MG63 (cell line): ENCODE data around the gene MRPL11. TPM values are rescaled to one million over a fixed set of nuclear protein-coding genes. Genes with fewer than 3 reads are reported as not detected.
"Not testable (repeated sequence)": the region's sequence is repeated elsewhere in the genome, so short reads cannot be mapped to it uniquely, and the experiment has no call there.

Experiments used
- DNase-seq: peaks from one replicate; pipeline ENCODE4 v3.0.0-alpha.2; 2020
- H3K27me3 ChIP-seq: fragments of 250-450 bp; sonication (Bioruptor Pico); 2 replicates; pipeline ENCODE4 v1.5.1; 2020; ENCODE audit warnings: mild to moderate bottlenecking, moderate library complexity
- H3K36me3 ChIP-seq: fragments of 250-450 bp; sonication (Bioruptor Pico); 2 replicates; pipeline ENCODE4 v1.5.1; 2020; ENCODE audit warnings: mild to moderate bottlenecking, moderate library complexity
- H3K4me3 ChIP-seq: fragments of 250-450 bp; sonication (Bioruptor Pico); 2 replicates; pipeline ENCODE4 v1.5.1; 2020; ENCODE audit warnings: mild to moderate bottlenecking, moderate library complexity
- H3K9me3 ChIP-seq: fragments of 250-450 bp; sonication (Bioruptor Pico); 2 replicates; pipeline ENCODE4 v1.5.1; 2020; ENCODE audit warnings: mild to moderate bottlenecking, moderate library complexity
- total RNA-seq: library from RNA; depleted of rRNA; stranded (reverse); fragments of >200 nt; shearing (Covaris generic); gene quantifications from 2 replicates; pipeline ENCODE4 v1.2.3, GENCODE V29; 2014; ENCODE audit warnings: low replicate concordance

Gene MRPL11
- total RNA-seq, 1 experiment from 2014 or later = 92.7 TPM

DNA sequence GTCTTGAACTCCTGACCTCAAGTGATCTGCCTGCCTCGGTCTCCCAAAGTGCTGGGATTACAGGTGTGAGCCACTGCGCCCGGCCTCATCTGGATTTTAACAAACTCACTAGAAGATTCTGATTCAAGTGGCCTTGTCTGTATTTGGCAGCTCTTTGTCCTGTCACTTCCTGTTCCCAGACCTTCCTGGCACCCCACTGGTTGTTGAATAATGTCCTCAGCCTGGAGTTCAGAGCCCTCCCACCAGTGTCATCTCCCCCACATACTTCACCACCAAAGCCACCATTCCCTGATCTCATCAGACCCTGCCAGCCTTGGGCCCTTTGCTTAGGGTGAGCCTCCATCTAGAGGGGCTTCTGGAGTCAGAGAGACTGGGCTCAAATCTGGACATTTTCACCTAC, 31.4 kb upstream of the MRPL11 start:
- H3K27me3 ChIP-seq = no peaks in the 10 kb centered on the region
- H3K9me3 ChIP-seq = no peaks in the 10 kb centered on the region
- no peak for DNase-seq
- no peak overlapping the region for H3K4me3 ChIP-seq
- peaks cover 3% of the 10 kb centered on the region; the same call in 1 of the 2 replicates for H3K36me3 ChIP-seq

DNA sequence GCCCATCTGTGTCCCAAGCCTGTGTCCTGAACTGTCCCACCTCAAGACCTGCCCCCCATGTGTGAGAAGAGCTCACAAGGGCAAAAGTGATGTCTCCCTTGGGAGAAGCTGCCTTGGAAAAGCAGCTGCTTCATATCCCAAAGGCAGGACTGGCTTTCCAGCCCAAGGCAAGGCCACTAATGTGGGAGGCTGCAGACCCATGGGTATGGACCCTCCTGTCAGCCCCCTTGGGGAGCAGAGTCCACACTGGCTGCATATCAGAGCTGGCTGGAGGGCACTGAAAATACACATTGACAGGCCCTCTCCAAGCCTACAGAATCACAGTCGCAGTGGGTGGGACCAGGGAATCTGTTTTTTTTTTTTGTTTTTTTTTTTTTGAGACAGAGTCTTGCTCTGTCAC, 30.8 kb upstream of the MRPL11 start:
- DNase-seq = no peak

DNA sequence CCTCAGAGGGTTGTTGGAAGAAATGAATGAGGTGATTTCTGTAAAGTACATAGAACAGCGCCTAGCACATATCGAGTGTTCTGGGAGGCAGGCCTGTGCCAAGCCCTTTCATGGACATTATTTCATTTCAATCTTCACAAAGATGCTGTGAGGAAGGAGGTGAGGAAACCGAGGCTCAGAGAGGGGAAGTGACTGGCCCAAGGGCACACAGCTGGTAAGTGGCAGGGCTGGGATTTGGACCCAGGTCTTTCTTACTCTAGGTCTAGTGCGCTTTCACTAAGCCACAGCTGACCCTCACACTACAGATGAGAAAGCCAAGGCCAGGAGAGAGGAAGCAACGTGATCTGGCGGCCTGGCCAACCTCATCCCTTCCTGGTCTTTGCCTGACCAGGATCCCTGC, 30.0 kb upstream of the MRPL11 start:
- no peaks in the 10 kb centered on the region for H3K9me3 ChIP-seq
- no peak for DNase-seq
- H3K36me3 ChIP-seq = peaks cover 3% of the 10 kb centered on the region; the same call in 1 of the 2 replicates
- no peaks in the 10 kb centered on the region for H3K27me3 ChIP-seq
- H3K4me3 ChIP-seq = no peak overlapping the region

More for the DNA sequence above, 30.8 kb upstream of the MRPL11 start:
- Histone ChIP-seq H3K9me3 (no peaks in the 10 kb centered on the region), H3K36me3 (peaks cover 3% of the 10 kb centered on the region; the same call in 1 of the 2 replicates), H3K27me3 (no peaks in the 10 kb centered on the region), H3K4me3 (no peak overlapping the region)

DNA sequence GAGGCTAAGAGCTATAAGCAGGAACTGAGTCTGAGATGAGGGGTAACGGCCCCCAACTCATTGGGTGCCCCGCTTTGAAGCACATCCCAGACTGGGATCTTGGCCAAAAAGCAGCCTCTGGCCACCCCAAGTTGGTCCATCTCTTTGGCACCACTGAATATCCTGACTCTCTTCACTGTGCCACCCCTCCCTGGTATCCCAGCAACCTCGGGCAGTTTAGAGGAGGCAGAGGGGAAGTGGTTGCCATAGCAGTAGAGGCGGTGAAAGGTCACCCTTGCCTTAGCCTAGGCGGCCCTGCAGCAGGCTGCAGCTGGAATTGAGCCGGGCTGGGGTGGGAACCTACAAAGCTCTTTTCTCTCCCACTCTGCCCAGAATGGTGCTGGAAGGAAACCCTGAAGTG, 29.1 kb upstream of the MRPL11 start:
- H3K4me3 ChIP-seq = peak overlapping the region; percentile 55
- H3K36me3 ChIP-seq = peaks cover 3% of the 10 kb centered on the region; the same call in 1 of the 2 replicates
- peak; percentile 37 for DNase-seq
- H3K9me3 ChIP-seq = no peaks in the 10 kb centered on the region
- H3K27me3 ChIP-seq = no peaks in the 10 kb centered on the region

DNA sequence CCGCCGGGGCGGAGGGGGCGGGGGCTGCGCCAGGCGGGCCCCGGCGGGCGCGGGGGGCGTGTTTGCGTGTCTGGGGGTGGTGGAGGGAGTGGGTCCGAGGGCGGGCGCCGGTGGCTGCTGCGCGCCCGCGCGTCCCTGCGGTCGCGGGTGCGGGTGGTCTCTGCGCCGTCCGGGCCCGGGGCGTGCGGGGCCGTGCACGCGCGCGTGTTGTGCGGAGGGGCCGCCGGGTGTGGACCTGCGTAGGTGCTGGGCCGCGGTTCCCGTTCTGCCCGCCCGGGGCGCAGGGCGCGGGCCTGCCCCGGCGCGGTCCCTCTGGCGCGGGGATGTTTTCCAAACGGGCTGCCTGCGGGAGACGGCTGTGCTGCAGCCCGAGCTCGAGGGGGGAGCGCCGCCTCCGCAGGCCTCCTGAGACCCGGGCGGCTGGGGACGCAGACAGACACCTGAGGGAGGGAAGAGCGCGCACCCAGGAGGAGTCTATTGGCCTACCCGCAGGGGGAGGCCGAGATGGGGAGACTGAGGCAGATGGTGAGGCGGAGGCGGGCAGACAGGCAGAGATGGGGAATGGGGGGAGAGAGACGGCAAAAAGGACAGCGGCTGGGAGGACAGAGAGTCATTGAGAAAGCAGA, 28.5 kb upstream of the MRPL11 start:
- H3K27me3 ChIP-seq = no peaks in the 10 kb centered on the region

DNA sequence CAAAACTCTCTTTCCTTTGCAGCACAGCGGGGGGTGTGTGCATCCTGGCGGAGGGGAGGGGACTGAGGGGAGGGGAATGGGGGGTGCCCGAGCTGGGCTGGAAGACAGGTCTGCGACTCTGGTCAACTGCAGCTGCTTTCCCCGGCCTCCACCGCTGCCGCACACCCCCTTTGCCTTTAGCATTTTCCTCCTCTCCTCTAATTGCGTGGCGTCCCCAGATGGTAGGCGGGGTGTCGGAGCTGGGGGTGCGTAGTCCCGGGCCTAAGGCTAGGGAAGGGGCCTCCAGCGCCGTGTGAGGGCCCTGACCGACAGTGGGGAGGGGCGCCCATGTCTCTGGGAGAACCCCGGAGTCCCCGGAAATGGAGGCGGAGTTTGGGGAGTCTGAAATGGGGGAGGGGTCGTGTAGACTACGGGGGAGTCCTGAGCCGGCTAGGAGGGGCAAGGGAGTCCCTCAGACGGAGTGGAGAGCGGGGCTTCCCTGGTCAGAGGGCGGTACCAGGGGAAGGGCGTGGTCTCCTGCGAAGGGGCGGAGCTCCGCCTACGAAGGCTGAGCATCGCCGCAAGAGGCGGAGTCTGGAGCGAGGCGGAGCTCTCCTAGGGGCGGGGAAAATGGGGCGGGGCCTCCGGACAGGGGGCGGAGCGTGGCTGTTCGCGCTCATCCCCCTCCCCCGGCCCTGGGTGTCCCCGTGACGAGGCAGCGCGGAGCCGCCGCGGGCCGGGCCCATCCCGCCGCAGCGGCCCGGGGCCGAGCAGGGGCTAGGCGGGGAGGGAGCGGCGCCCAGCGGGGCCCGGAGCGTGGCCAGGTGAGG, 27.8 kb upstream of the MRPL11 start, which contains the start of gene PELI3:
Gene PELI3, plus strand, starts transcription at position 681 of the 809 bp plus-strand sequence. CDS start 1,224 bp downstream, outside the sequence.
- Histone ChIP-seq H3K9me3 (no peaks in the 10 kb centered on the region), H3K36me3 (no peaks in the 10 kb centered on the region), H3K4me3 (peak within 1 kb of the TSS; percentile 55), H3K27me3 (no peaks in the 10 kb centered on the region)
- peak; percentile 79 for DNase-seq

More for the DNA sequence above, 28.5 kb upstream of the MRPL11 start:
- no peaks in the 10 kb centered on the region for H3K9me3 ChIP-seq
- peak overlapping the region; percentile 55 for H3K4me3 ChIP-seq
- DNase-seq = peak; percentile 49
- no peaks in the 10 kb centered on the region; the same call in 1 of the 2 replicates for H3K36me3 ChIP-seq

DNA sequence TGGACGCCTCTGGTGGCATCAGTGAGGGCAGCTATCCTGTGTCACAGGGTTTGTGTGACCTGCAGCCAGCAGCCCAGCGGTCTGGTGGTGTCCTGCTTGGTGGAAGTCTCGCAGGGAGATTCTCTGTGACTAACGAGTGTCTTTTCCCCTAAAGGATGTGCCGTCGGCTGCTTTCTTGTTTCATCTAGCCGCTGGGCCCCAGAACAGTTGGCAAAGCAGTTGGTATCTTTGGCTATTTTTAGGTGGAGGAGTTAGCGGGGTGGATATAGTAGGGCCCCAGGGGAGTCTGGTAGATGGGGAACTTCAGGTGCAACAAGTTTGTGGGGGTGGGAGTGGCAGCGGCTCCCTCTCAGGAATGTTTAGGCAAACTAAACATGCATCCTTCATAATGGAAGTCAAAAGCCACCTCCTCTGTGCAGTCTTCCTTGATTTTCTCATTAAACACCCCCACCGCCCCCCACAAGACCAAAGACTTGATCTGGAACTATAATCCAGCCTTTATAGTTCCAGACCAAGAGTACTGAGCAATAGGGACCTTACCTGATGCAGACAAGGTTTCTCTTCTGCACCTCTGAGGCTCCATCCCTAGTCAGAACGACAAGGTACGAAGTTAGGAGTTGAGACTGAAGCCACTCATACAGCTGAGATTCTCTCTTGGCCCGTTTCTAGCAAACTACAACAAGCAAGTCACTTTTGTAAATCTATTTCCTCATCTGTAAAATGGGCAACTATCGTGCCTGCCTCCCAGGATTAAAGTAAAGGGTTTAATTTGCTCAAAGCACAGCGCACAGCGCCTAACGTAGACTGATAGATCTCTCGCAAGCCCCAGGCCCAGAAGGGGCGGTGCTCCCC, 27.0 kb upstream of the MRPL11 start:
- 0 out of 2 replicates have a peak, but pooled peaks cover 2% of the 10 kb centered on the region for H3K9me3 ChIP-seq
- no peaks in the 10 kb centered on the region for H3K27me3 ChIP-seq
- H3K4me3 ChIP-seq = no peak overlapping the region
- no peaks in the 10 kb centered on the region for H3K36me3 ChIP-seq
- no peak for DNase-seq

DNA sequence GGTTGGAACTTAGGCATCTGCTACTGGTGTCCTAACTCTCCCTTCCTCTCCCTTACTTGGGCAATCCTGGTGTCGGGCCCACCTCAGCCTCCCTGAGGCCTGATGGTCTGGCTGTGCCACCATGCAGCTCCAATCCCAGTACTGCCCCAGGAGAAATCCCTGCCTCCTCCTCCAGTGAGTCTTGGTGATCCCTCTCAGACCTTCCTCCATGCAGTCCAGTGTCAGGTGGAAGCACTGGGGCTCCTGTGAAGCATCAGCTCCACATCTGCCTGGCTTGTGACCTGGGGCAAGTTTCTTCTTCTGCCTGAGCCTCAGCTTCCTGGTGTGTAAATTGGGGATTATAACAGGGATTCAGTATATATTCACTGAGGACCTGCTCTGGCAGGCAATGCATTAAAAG, 26.3 kb upstream of the MRPL11 start:
- H3K27me3 ChIP-seq = no peaks in the 10 kb centered on the region
- DNase-seq = no peak
- H3K9me3 ChIP-seq = 0 out of 2 replicates have a peak, but pooled peaks cover 2% of the 10 kb centered on the region
- H3K4me3 ChIP-seq = no peak overlapping the region
- no peaks in the 10 kb centered on the region for H3K36me3 ChIP-seq

DNA sequence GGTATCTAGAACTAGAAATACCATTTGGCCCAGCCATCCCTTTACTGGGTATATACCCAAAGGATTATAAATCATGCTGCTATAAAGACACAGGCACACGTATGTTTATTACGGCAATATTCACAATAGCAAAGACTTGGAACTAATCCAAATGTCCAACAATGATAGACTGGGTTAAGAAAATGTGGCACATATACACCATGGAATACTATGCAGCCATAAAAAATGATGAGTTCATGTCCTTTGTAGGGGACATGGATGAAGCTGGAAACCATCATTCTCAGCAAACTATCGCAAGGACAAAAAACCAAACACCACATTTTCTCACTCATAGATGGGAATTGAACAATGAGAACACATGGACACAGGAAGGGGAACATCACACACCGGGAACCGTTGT, 25.5 kb upstream of the MRPL11 start:
- not testable (repeated sequence) for DNase-seq, H3K4me3 ChIP-seq, H3K36me3 ChIP-seq, H3K27me3 ChIP-seq, H3K9me3 ChIP-seq

DNA sequence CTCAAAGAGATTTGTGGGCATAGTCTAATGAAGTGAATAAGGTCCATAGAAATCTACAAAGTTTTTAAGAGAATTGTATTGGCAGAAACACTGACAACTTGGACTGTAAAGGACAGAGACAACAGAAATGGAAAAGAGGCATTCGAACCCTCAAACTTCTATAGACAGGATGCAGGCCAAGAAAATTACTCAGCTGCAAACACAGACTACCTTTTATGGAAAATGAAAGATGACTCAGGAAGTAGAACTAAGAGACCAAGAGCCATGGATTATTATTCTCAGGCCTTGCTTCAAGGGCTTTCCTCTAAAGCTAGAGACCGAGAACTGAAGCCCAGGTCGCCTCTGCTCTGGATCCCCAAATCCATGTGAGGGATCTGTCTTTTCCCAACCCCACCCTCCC, 24.3 kb upstream of the MRPL11 start:
- Histone ChIP-seq H3K27me3 (no peaks in the 10 kb centered on the region), H3K9me3 (0 out of 2 replicates have a peak, but pooled peaks cover 2% of the 10 kb centered on the region), H3K36me3 (no peaks in the 10 kb centered on the region), H3K4me3 (no peak overlapping the region)
- DNase-seq = no peak

DNA sequence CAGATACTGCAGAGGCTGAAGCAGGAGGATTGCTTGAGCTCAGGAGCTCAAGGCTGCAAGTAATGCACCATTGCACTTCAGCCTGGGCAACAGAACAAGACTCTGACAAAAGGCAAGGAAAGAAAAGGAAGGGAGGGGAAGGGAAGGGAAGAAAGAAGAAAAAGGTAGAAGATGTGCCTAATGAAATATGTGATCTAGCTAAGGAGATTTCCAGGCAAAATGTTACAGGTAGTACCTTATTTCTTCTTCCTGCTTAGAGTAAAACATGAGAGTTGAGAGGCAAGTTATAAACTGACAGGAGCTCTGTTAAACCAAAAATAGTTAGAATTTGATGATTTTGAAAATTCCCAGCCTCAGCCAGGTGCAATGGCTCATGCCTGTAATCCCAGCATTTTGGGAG, 23.4 kb upstream of the MRPL11 start:
- Histone ChIP-seq H3K4me3 (no peak overlapping the region), H3K36me3 (no peaks in the 10 kb centered on the region)

DNA sequence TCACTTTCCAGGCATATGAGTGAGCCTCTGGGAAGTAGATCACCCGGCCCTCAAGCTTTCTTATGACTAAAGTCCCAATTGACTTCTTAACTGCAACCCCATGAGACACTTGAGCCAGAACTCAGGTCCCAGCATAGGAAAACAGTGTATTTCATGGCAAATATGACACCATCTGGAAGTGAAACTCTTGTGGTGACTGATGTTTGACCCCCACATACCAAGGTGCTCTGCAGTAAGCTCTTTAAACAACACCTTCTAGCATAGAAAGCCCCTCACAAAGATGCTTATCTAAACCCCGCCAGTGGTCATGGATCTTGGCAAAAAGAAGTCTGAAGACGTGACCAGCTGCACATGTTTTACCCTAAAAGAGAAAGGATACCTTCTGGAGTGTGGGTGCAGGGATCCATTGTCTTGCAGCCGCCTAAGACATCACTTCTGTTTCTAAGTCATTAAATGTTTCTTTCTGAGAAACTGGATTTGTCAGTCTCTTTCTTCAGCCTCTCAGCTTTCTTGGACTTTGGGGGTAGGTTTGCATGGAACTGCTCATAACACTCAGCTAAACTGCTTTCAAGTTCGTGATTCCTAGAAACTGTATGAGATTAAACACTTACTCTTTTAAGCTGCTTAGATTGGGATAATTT, 20.6 kb upstream of the MRPL11 start:
- Histone ChIP-seq H3K36me3 (no peaks in the 10 kb centered on the region), H3K4me3 (no peak overlapping the region), H3K27me3 (no peaks in the 10 kb centered on the region), H3K9me3 (0 out of 2 replicates have a peak, but pooled peaks cover 2% of the 10 kb centered on the region)
- DNase-seq = no peak

More for the DNA sequence above, 23.4 kb upstream of the MRPL11 start:
- DNase-seq = no peak
- Histone ChIP-seq H3K9me3 (0 out of 2 replicates have a peak, but pooled peaks cover 2% of the 10 kb centered on the region), H3K27me3 (no peaks in the 10 kb centered on the region)

DNA sequence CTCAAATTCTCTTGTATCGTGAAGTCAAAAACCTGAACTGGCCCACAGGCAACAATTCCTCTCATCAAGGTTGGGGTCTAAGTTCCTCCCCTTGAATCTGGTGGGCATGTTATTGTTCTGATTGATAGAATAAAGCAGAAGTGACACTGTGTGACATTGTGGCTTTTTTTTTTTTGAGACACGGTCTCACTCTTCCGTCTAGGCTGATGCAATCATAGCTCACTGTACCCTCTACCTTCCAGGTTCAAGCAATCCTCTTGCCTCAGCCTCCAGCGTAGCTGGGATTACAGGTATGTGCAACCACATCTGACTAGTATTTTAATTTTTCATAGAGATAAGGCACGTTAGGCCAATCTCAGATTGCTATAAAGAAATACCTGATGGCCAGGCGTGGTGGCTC, 19.2 kb upstream of the MRPL11 start:
- H3K27me3 ChIP-seq = no peaks in the 10 kb centered on the region; the same call in 1 of the 2 replicates
- H3K4me3 ChIP-seq = no peak overlapping the region
- DNase-seq = no peak
- 0 out of 2 replicates have a peak, but pooled peaks cover 2% of the 10 kb centered on the region for H3K9me3 ChIP-seq
- no peaks in the 10 kb centered on the region for H3K36me3 ChIP-seq

DNA sequence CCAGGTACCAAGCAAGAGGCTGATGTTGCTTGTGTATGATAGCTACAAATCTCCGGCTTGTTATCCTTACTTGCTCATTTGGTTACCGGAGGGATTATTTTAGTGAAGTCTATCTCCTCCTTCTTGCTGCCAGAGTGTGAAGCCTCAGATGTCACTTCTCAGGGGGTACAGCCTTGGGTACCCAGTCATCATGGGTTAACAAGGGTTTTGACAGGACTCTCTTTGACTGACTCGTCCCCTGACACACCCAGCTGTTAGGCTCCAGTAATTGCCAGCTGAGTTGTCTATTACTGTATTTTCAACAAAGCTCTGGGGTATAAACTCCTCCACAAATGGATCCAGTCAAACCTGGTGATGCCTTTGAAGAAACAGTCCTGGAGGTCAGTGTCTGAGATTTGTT, 16.2 kb upstream of the MRPL11 start:
- no peak overlapping the region for H3K4me3 ChIP-seq
- no peaks in the 10 kb centered on the region for H3K9me3 ChIP-seq
- no peaks in the 10 kb centered on the region for H3K36me3 ChIP-seq
- DNase-seq = no peak
- H3K27me3 ChIP-seq = no peaks in the 10 kb centered on the region; the same call in 1 of the 2 replicates

DNA sequence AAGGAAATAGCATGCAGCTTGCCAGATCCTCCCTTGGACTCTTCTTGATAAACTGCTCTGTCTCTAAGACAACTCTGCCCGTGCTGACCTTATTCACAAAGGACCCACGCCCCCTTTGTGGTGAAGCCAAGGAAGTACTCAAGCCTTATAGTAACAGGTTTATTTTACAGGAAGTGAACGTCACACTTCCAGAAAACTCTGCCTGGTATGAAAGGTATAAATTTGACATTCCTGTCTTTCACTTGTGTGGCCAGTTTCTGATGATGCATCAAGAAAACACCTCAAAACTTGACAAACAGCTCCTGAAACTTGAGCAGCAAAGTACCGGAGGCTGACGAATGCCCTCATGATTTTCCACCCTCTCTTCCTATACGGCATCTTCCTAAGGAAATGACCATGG, 15.6 kb upstream of the MRPL11 start:
- no peaks in the 10 kb centered on the region; the same call in 1 of the 2 replicates for H3K27me3 ChIP-seq
- no peak overlapping the region for H3K4me3 ChIP-seq
- H3K36me3 ChIP-seq = no peaks in the 10 kb centered on the region
- H3K9me3 ChIP-seq = no peaks in the 10 kb centered on the region
- DNase-seq = no peak

DNA sequence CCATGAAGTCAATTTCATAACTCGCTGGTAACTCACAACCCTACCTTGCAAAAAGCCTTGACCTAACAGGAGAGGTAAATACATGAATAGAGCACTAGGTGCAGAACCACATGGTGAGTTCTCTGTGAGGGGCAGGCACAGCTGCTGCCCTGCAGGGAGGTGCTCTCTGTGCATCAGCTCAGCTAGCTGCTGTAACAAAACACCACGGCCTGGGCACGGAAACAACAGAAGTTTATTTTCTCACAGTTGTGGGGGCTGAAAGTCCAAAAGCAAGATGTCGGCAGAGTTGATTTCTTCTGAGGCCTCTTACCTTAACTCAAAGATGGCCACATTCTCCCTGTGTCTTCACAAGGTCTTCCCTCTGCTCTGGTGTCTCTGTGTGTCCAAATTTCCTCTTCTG, 13.0 kb upstream of the MRPL11 start:
- no peaks in the 10 kb centered on the region for H3K36me3 ChIP-seq
- H3K4me3 ChIP-seq = no peak overlapping the region
- no peaks in the 10 kb centered on the region for H3K9me3 ChIP-seq
- no peak for DNase-seq
- H3K27me3 ChIP-seq = no peaks in the 10 kb centered on the region; the same call in 1 of the 2 replicates
